GM21825 (cell line): ENCODE measurements around the gene KIF25.

ENCODE experiments used
- ATAC-seq: cut with Tn5 transposase; IDR thresholded peaks from one replicate; pipeline ENCODE4 v1.9.1; 2021; ENCODE audit warnings: mild to moderate bottlenecking, moderate library complexity; ENCODE audit not compliant: unreplicated experiment

The KIF25 gene

GRCh38 chr6:168086616-168087015 is 89.1 kb downstream of the KIF25 start:
- no peak for ATAC-seq

- ATAC-seq: no peak
Observed at GRCh38 chr6:168087436-168088160, 90.1 kb downstream of the KIF25 start.

- no peak for ATAC-seq
Observed at GRCh38 chr6:168088161-168089053, 90.9 kb downstream of the KIF25 start.

- no peak for ATAC-seq
Observed at GRCh38 chr6:168089186-168090063, 92.0 kb downstream of the KIF25 start.

GRCh38 chr6:168090064-168090690 is 92.7 kb downstream of the KIF25 start:
- no peak for ATAC-seq

GRCh38 chr6:168090706-168091105 is 93.2 kb downstream of the KIF25 start:
- ATAC-seq: no peak

GRCh38 chr6:168091381-168092264 is 94.2 kb downstream of the KIF25 start:
- ATAC-seq: no peak

GRCh38 chr6:168092541-168092940 is 95.1 kb downstream of the KIF25 start:
- no peak for ATAC-seq

- no peak for ATAC-seq
Observed at GRCh38 chr6:168093071-168093505, 95.6 kb downstream of the KIF25 start.

GRCh38 chr6:168093634-168094033 is 96.2 kb downstream of the KIF25 start:
- no peak for ATAC-seq
